HTR-8/SVneo (cell line): ENCODE results near the gene SERF2.
"Not testable (repeated sequence)": the region's sequence is repeated elsewhere in the genome, so short reads cannot be mapped to it uniquely, and the experiment has no call there.

ENCODE experiments used
- DNase-seq: peaks from one replicate; pipeline ENCODE4 v3.0.0; 2011; ENCODE audit warnings: low spot score, mixed read lengths; ENCODE audit not compliant: insufficient read length
- FAIRE-seq: peaks from 2 replicates; lab custom pipeline; 2011; peaks lifted over from hg19 to GRCh38; lab: Jason Lieb, UNC

The SERF2 gene

GRCh38 chr15:43792761-43793476 lies 799 bp downstream of the SERF2 start:
- DNase-seq, result no peak
- no peak for FAIRE-seq

GRCh38 chr15:43793647-43794046 lies 1.5 kb downstream of the SERF2 start:
- no peak for FAIRE-seq
- DNase-seq, result no peak

GRCh38 chr15:43794269-43795037 lies 2.3 kb downstream of the SERF2 start:
- FAIRE-seq (no peak), DNase-seq (no peak)

GRCh38 chr15:43795197-43795596 lies 3.1 kb downstream of the SERF2 start:
- no peak for FAIRE-seq
- DNase-seq, result no peak

GRCh38 chr15:43795997-43796396 lies 3.9 kb downstream of the SERF2 start:
- DNase-seq (no peak), FAIRE-seq (no peak)

- FAIRE-seq (no peak), DNase-seq (no peak)
These were observed 4.4 kb downstream of the SERF2 start for GRCh38 chr15:43796566-43796965.

GRCh38 chr15:43799209-43799944 lies 7.3 kb downstream of the SERF2 start:
- no peak for DNase-seq
- no peak for FAIRE-seq

- FAIRE-seq (no peak), DNase-seq (no peak)
These were observed 7.8 kb downstream of the SERF2 start, which contains the start of gene SERINC4 for GRCh38 chr15:43799945-43800285. SERINC4 (minus strand) TSS chr15:43800220; CDS start chr15:43799986, 234 bp downstream.

- DNase-seq (peak; percentile 67), FAIRE-seq (no peak)
These were observed 8.4 kb downstream of the SERF2 start, which contains the start of gene HYPK for GRCh38 chr15:43800286-43801141. HYPK (plus strand) TSS chr15:43800599; CDS start chr15:43800623, 24 bp downstream.

GRCh38 chr15:43802676-43803075 lies 10.6 kb downstream of the SERF2 start:
- not testable (repeated sequence) for FAIRE-seq, DNase-seq

- no peak for FAIRE-seq
- DNase-seq, result no peak
These were observed 16.4 kb downstream of the SERF2 start for GRCh38 chr15:43808435-43808950.

GRCh38 chr15:43808960-43809678 lies 17.0 kb downstream of the SERF2 start:
- no peak for DNase-seq
- no peak for FAIRE-seq

GRCh38 chr15:43815064-43815463 lies 22.9 kb downstream of the SERF2 start:
- FAIRE-seq, DNase-seq: not testable (repeated sequence)

GRCh38 chr15:43821505-43821904 lies 29.4 kb downstream of the SERF2 start:
- no peak for FAIRE-seq
- no peak for DNase-seq

GRCh38 chr15:43824302-43825246 lies 32.5 kb downstream of the SERF2 start, which contains the start of gene MFAP1:
MFAP1 (minus strand) TSS chr15:43824690; CDS start chr15:43824569, 121 bp downstream.
- DNase-seq (peak; percentile 95), FAIRE-seq (peak; percentile 59)

- not testable (repeated sequence) for FAIRE-seq, DNase-seq
These were observed 33.2 kb downstream of the SERF2 start for GRCh38 chr15:43825305-43825704.

- FAIRE-seq, result no peak
- DNase-seq, result no peak
These were observed 33.9 kb downstream of the SERF2 start for GRCh38 chr15:43826029-43826507.
